HEK293T (cell line): ENCODE measurements around the gene SMAD6.

Source experiments
- ARNT ChIP-seq: fragments of 450-650 bp; IDR thresholded peaks from 2 replicates; pipeline ENCODE4 v1.6.1; 2017; ENCODE audit warnings: mild to moderate bottlenecking
- BHLHE40 ChIP-seq: fragments of 450-650 bp; IDR thresholded peaks from 2 replicates; pipeline ENCODE4 v1.6.1; 2016; ENCODE audit warnings: mild to moderate bottlenecking, moderate library complexity, borderline replicate concordance
- ELF4 ChIP-seq: fragments of 450-650 bp; IDR thresholded peaks from 2 replicates; pipeline ENCODE4 v1.6.1; 2017; ENCODE audit warnings: antibody characterized with exemption
- FOXA1 ChIP-seq: fragments of 450-650 bp; IDR thresholded peaks from 2 replicates; pipeline ENCODE4 v1.6.1; 2016; ENCODE audit warnings: mild to moderate bottlenecking
- FOXK2 ChIP-seq: fragments of 450-650 bp; IDR thresholded peaks from 2 replicates; pipeline ENCODE4 v1.6.1; 2016; ENCODE audit warnings: mild to moderate bottlenecking
- FOXM1 ChIP-seq: fragments of 450-650 bp; IDR thresholded peaks from 2 replicates; pipeline ENCODE4 v1.6.1; 2017; ENCODE audit warnings: mild to moderate bottlenecking, borderline replicate concordance
- HDGF ChIP-seq: fragments of 450-650 bp; IDR thresholded peaks from 2 replicates; pipeline ENCODE4 v1.6.1; 2017; ENCODE audit warnings: antibody characterized with exemption, borderline replicate concordance
- LEF1 ChIP-seq: fragments of 450-650 bp; IDR thresholded peaks from 2 replicates; pipeline ENCODE4 v1.6.1; 2017; ENCODE audit warnings: mild to moderate bottlenecking, borderline replicate concordance
- PKNOX1 ChIP-seq: fragments of 450-650 bp; IDR thresholded peaks from 2 replicates; pipeline ENCODE4 v1.6.1; 2016
- SP1 ChIP-seq: fragments of 450-650 bp; IDR thresholded peaks from 2 replicates; pipeline ENCODE4 v1.6.1; 2017
- SUZ12 ChIP-seq: fragments of 450-650 bp; IDR thresholded peaks from 2 replicates; pipeline ENCODE4 v1.6.1; 2016; ENCODE audit warnings: mild to moderate bottlenecking
- TARDBP ChIP-seq: fragments of 450-650 bp; IDR thresholded peaks from 2 replicates; pipeline ENCODE4 v1.6.1; 2016
- ZNF384 ChIP-seq: fragments of 450-650 bp; IDR thresholded peaks from 2 replicates; pipeline ENCODE4 v1.6.1; 2016

DNA sequence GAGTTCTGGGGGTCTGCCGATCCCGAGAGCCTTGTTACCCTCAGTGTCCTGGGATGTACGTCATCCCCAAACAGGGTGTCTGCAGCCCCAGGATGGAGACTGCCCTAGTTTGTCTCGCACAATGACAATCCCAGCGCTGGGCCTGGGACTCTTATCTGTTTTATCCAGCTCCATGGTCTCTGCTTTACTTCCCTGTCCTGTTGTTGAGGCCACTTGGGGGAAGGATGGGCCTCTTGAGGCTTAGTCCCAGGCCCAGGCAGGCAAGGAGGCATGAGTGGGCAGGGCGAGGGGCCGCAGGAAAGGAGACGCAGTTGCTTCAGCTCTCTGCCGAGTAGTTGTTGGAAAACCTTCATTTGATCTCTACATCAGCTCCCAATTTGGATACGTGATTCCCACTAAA, 17.4 kb downstream of the SMAD6 start:
- TF ChIP-seq FOXA1 (no peak), TARDBP (no peak), ARNT (no peak), FOXM1 (no peak), FOXK2 (no peak), LEF1 (no peak), SUZ12 (no peak), HDGF (no peak), SP1 (no peak), ELF4 (no peak), PKNOX1 (no peak), BHLHE40 (no peak), ZNF384 (no peak)
